ENCODE measurements around the gene KRTAP2-2. TPM values are rescaled to one million over a fixed set of nuclear protein-coding genes. Genes with fewer than 3 reads are reported as not detected.

Gene KRTAP2-2
- total and polyA plus RNA-seq, 5 donors, result not detected

GRCh38 chr17:41016578-41017215, 38.3 kb downstream of the KRTAP2-2 start:
- H3K27ac ChIP-seq (ENCODE audit: low read length), result no peak overlapping the region
- DNase-seq, result no peak
- no peak overlapping the region for H3K4me3 ChIP-seq (ENCODE audit: low read length)
- no peak for ATAC-seq
- no peaks in the 10 kb centered on the region for H3K27me3 ChIP-seq (ENCODE audit: control insufficient read depth, insufficient read depth)
- no peaks in the 10 kb centered on the region for H3K9me3 ChIP-seq (ENCODE audit: control insufficient read depth, low read length)
- no peaks in the 10 kb centered on the region for H3K4me1 ChIP-seq (ENCODE audit: control insufficient read depth, insufficient read depth, low read length)
- 78% methylated on average over 13 of the region's 13 CpGs for WGBS
- intact Hi-C loops (cut with DNase I), result no loop called here

- Histone ChIP-seq H3K27me3 (ENCODE audit: control insufficient read depth, insufficient read depth) (no peaks in the 10 kb centered on the region), H3K27ac (ENCODE audit: low read length) (no peak overlapping the region), H3K4me3 (ENCODE audit: low read length) (no peak overlapping the region), H3K9me3 (ENCODE audit: control insufficient read depth, low read length) (no peaks in the 10 kb centered on the region), H3K4me1 (ENCODE audit: control insufficient read depth, insufficient read depth, low read length) (no peaks in the 10 kb centered on the region)
- 64% methylated on average over 7 of the region's 7 CpGs for WGBS
- DNase-seq (no peak), ATAC-seq (no peak)
- intact Hi-C loops (cut with DNase I), result no loop called here
Measured at GRCh38 chr17:41015454-41015853, 39.6 kb downstream of the KRTAP2-2 start.

GRCh38 chr17:41013606-41014005, 41.4 kb downstream of the KRTAP2-2 start:
- intact Hi-C loops (cut with DNase I), result no loop called here
- no peak for ATAC-seq
- WGBS, result 15% methylated on average over 1 of the region's 1 CpG
- Histone ChIP-seq H3K27ac (ENCODE audit: low read length) (no peak overlapping the region), H3K9me3 (ENCODE audit: control insufficient read depth, low read length) (no peaks in the 10 kb centered on the region), H3K27me3 (ENCODE audit: control insufficient read depth, insufficient read depth) (no peaks in the 10 kb centered on the region), H3K4me1 (ENCODE audit: control insufficient read depth, insufficient read depth, low read length) (no peaks in the 10 kb centered on the region), H3K4me3 (ENCODE audit: low read length) (no peak overlapping the region)
- no peak for DNase-seq

GRCh38 chr17:41013181-41013580, 41.8 kb downstream of the KRTAP2-2 start:
- no peaks in the 10 kb centered on the region for H3K4me1 ChIP-seq (ENCODE audit: control insufficient read depth, insufficient read depth, low read length)

GRCh38 chr17:41012326-41013120, 42.5 kb downstream of the KRTAP2-2 start:
- Histone ChIP-seq H3K4me3 (ENCODE audit: low read length) (no peak overlapping the region), H3K9me3 (ENCODE audit: control insufficient read depth, low read length) (no peaks in the 10 kb centered on the region), H3K27me3 (ENCODE audit: control insufficient read depth, insufficient read depth) (no peaks in the 10 kb centered on the region), H3K27ac (ENCODE audit: low read length) (no peak overlapping the region), H3K4me1 (ENCODE audit: control insufficient read depth, insufficient read depth, low read length) (no peaks in the 10 kb centered on the region)
- intact Hi-C loops (cut with DNase I), result no loop called here
- DNase-seq, result no peak
- no peak for ATAC-seq
- 59% methylated on average over 6 of the region's 6 CpGs for WGBS

More at GRCh38 chr17:41013181-41013580, 41.8 kb downstream of the KRTAP2-2 start:
- Histone ChIP-seq H3K27ac (ENCODE audit: low read length) (no peak overlapping the region), H3K9me3 (ENCODE audit: control insufficient read depth, low read length) (no peaks in the 10 kb centered on the region), H3K27me3 (ENCODE audit: control insufficient read depth, insufficient read depth) (no peaks in the 10 kb centered on the region), H3K4me3 (ENCODE audit: low read length) (no peak overlapping the region)
- intact Hi-C loops (cut with DNase I), result no loop called here
- ATAC-seq (no peak), DNase-seq (no peak)
- WGBS, result 79% methylated on average over 3 of the region's 3 CpGs

- H3K27me3 ChIP-seq (ENCODE audit: control insufficient read depth, insufficient read depth), result no peaks in the 10 kb centered on the region
- no peak for DNase-seq
- ATAC-seq, result no peak
- no peak overlapping the region for H3K27ac ChIP-seq (ENCODE audit: low read length)
- H3K4me3 ChIP-seq (ENCODE audit: low read length), result no peak overlapping the region
- H3K9me3 ChIP-seq (ENCODE audit: control insufficient read depth, low read length), result no peaks in the 10 kb centered on the region
- H3K4me1 ChIP-seq (ENCODE audit: control insufficient read depth, insufficient read depth, low read length), result no peaks in the 10 kb centered on the region
- intact Hi-C loops (cut with DNase I), result no loop called here
Measured at GRCh38 chr17:41010441-41010840, 44.6 kb downstream of the KRTAP2-2 start.

GRCh38 chr17:41009936-41010335, 45.1 kb downstream of the KRTAP2-2 start:
- intact Hi-C loops (cut with DNase I), result no loop called here
- Histone ChIP-seq H3K4me1 (ENCODE audit: control insufficient read depth, insufficient read depth, low read length) (no peaks in the 10 kb centered on the region), H3K4me3 (ENCODE audit: low read length) (no peak overlapping the region), H3K27ac (ENCODE audit: low read length) (no peak overlapping the region), H3K27me3 (ENCODE audit: control insufficient read depth, insufficient read depth) (no peaks in the 10 kb centered on the region), H3K9me3 (ENCODE audit: control insufficient read depth, low read length) (no peaks in the 10 kb centered on the region)
- DNase-seq (no peak), ATAC-seq (no peak)
- 78% methylated on average over 1 of the region's 1 CpG for WGBS

- H3K4me1 ChIP-seq (ENCODE audit: control insufficient read depth, insufficient read depth, low read length), result no peaks in the 10 kb centered on the region
- H3K27ac ChIP-seq (ENCODE audit: low read length), result no peak overlapping the region
- ATAC-seq, result no peak
- no peaks in the 10 kb centered on the region for H3K9me3 ChIP-seq (ENCODE audit: control insufficient read depth, low read length)
- no peaks in the 10 kb centered on the region for H3K27me3 ChIP-seq (ENCODE audit: control insufficient read depth, insufficient read depth)
- WGBS, result 47% methylated on average over 4 of the region's 4 CpGs
- intact Hi-C loops (cut with DNase I), result no loop called here
- no peak overlapping the region for H3K4me3 ChIP-seq (ENCODE audit: low read length)
- DNase-seq, result no peak
Measured at GRCh38 chr17:41009301-41009760, 45.7 kb downstream of the KRTAP2-2 start.

GRCh38 chr17:41008811-41009210, 46.2 kb downstream of the KRTAP2-2 start, which contains the start of gene KRTAP3-1:
Gene KRTAP3-1, minus strand, starts transcription at chr17:41009128. Its CDS starts 54 bp downstream, at chr17:41009074.
- Histone ChIP-seq H3K4me3 (ENCODE audit: low read length) (no peak within 1 kb of the TSS), H3K27ac (ENCODE audit: low read length) (no peak within 1 kb of the TSS), H3K27me3 (ENCODE audit: control insufficient read depth, insufficient read depth) (no peaks in the 10 kb centered on the region), H3K9me3 (ENCODE audit: control insufficient read depth, low read length) (no peaks in the 10 kb centered on the region), H3K4me1 (ENCODE audit: control insufficient read depth, insufficient read depth, low read length) (no peaks in the 10 kb centered on the region)
- 79% methylated on average over 8 of the region's 8 CpGs for WGBS
- DNase-seq (no peak), ATAC-seq (no peak)
- intact Hi-C loops (cut with DNase I), result no loop called here

Measured in right cardiac atrium (tissue), 5 donors.